HG03097 (cell line): ENCODE measurements around the gene DUSP8.
"Not testable (repeated sequence)": the region's sequence is repeated elsewhere in the genome, so short reads cannot be mapped to it uniquely, and the experiment has no call there.

ENCODE experiments used
- ATAC-seq: cut with Tn5 transposase; IDR thresholded peaks from one replicate; pipeline ENCODE4 v1.9.1; 2021; ENCODE audit not compliant: unreplicated experiment, low FRiP score

DUSP8 gene

GRCh38 chr11:1519028-1520010 is 52.8 kb downstream of the DUSP8 start:
- no peak for ATAC-seq

DNA sequence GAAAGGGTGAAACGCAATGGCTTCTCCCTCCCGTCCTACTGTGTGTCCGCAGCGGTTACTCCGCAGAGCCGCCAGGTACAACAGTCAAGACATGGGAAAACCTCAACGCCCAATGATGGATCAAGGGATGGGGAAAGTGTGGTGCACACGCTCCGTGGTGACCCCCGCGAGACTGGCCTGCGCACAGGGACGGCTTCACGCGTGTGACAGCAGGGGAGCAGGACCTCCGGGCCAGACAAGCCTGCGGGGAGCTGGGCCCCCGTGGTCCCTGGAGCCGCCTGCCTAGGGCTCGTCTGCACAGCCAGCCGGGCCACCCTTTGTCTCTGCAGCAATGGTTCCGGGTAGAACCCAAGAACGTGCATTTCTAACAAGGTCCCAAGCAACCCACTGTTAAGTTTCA is 53.8 kb downstream of the DUSP8 start:
- no peak for ATAC-seq

DNA sequence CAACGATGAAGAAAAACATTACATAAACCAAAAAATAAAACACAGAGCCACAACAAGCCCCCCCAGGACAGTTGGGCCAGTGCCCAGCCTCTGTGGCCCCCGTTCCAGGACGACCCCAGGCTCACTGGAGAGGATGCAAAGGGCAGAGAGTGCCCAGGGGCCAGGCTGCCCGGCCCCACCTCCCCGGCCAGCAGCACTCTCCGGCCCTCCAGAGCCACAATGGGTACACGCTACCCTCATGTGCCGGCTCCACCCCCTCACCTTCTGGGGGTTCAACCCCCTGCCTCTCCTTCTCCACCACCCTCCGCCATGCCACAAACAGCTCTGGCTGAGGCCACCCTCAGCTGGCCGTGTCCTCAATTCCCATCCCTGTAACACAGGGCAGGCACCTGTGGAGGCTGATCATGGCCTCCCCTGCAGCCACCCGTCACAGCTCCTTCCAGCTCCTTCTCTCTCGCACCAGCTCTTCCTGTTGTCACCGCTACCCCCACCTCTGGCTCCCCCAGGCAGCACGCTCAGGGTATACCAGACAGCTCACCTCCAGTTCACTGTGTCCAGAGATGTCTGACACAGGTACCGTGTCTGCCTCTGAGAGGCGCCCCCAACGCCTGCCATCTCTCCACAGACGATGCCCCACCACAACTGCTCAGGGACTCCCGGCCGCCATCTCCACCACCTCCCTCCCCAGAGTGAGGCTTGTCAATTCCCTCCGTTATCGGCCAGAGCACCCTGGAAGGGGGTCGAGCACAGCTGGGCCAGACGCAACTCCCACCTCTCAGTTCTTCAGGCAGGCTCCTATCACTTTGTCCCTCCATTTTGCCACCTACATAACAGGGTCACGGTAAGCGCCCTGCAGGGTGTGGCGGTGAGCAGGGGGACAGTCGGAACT is 54.7 kb downstream of the DUSP8 start:
- ATAC-seq = no peak

DNA sequence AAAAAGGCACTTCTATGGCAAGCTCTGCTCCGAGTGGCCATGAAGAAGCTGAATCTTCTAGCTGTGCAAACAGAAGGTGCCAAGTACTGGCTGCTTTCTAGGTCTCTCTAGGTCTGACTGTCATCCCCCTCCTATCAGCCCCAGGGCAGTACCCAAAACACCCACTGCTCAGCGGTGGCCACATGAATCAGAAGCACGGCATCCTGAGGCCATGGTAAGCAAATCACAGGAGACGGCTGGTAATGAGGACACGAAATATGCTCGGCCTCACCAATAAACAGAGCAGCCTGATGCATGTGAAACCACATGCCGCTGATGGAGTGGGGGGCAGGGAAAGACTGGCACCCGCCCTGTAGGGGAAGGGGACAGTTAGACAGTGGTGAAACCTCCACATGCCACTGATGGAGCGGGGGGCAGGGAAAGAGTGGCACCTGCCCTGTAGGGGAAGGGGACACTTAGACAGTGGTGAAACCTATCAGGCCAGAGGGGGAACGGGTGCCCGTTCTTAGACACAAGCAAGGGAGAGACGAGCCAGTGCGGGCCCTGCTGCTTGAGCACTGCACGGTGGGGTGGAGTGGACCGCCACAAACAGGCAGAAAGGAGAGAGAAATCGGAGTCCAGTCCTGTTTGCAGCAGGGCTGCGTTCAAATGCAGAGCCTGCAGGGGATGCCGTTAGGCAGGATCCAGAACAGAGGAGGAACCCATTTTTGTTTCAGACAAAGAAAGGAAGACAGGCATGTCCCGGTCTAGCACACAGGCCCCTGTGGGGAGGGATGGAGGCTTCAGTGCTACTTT is 55.6 kb downstream of the DUSP8 start:
- no peak for ATAC-seq

GRCh38 chr11:1515082-1516060 is 56.7 kb downstream of the DUSP8 start:
- no peak for ATAC-seq

DNA sequence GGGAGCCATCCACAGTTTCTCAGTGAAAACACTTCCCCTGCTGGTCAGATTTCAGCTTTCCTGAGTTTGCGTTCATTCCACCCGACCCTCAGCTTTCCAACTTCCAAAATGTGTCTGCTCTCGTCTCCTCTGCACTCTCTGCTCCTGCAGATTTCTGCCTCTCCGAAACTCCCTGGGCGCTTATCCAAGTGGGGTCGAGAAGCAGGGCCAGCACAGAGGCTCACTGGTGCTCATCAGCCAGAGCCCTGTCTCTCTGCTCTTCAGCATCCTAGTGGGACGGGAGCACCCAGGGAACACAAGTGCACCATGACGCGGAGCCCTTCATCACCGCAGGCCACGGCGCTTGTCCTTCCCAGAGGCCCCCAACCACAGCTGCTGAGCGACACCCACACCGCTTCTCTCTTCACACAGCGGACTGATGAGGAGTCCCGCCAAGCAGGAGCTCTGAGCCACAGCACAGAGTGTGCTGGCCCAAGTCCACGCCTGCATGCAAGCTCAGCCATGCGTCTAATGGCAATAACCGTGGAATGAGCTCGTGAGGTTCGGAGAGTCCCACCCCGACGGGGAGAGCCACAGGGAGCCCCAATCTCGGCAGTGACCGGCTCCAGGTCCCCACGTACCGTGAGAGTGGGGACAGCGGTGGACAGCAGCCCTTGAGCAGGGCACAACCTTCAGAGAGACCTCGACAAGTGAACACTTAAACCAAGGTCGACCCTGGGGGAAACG is 57.6 kb downstream of the DUSP8 start:
- ATAC-seq = no peak

DNA sequence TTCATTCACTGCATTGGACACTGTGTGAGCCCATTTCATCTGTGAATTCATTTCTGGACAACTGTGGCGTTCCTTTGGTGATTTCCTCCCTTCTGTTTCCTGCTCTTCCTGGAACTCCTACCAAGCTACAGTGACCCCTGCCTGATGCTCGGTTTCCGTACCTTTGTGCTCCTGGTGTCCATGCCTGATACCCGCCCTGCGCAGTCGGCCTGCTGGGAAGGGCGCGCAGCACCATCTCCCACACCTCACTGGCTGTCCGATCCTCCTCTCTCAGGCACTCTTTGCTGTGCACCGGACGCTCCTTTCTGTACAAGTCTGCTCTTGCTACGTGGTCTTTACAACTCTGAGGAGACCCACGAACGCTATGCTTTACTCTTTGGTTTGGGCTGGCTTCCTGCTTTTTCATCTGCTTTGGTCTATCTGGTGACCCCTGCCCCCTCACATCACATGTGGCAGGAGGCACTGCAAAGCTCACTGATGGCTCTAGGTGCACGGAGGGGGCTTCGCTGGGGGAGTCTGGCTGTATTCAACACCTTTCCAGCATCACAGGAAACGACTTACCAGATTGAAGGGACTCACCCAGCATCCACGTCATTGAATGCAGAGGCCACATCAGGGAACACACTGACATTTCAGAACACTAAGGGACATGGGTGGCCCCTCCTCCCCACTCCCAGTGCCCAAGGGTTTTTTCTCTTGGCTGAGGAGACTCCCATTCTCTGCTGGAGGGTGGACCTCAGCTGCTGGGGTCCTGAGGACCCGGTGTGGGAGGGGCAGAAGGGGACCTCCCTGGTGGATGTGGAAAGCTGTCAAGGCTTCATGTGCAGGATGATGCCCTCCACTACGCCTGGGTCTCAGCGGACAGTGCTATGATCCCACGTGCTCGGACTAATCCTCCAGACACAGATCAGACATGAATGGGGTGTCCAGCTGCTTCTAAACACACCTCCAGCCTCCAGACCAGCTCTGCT is 58.5 kb downstream of the DUSP8 start:
- no peak for ATAC-seq

GRCh38 chr11:1512531-1513258 is 59.4 kb downstream of the DUSP8 start:
- not testable (repeated sequence) for ATAC-seq

- no peak for ATAC-seq
These were observed 60.1 kb downstream of the DUSP8 start for GRCh38 chr11:1511937-1512496.

DNA sequence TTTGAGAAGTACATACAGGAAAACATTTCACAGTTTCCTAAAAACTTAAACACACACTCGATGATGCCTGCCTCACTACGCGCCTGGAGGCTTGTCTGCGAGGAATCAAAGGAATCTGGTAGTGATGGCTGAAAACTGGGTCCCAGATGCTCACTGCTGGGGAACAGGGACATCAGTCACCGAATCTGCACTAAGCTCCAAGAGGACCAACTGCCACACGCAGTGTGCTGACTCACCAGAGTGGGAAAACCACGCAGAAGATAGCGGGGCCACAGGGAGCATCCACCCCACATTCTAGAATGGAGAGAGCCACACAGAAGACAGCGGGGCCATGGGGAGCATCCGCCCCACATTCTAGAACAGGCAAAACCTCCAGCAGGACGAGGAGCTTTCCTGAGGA is 61.1 kb downstream of the DUSP8 start:
- ATAC-seq = no peak

DNA sequence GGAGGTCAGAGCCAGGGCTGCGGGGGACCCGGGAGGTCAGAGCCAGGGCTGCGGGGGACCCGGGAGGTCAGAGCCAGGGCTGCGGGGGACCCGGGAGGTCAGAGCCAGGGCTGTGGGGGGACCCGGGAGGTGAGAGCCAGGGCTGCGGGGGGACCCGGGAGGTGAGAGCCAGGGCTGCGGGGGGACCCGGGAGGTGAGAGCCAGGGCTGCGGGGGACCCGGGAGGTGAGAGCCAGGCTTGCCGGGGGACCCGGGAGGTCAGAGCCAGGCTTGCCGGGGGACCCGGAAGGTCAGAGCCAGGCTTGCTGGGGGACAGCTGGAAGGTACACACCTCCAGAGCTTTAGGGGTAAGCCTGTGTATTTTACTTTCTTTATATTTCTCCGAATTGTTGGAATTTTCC is 61.7 kb downstream of the DUSP8 start:
- ATAC-seq = not testable (repeated sequence)

- ATAC-seq = no peak
These were observed 62.3 kb downstream of the DUSP8 start for GRCh38 chr11:1509626-1510255.

DNA sequence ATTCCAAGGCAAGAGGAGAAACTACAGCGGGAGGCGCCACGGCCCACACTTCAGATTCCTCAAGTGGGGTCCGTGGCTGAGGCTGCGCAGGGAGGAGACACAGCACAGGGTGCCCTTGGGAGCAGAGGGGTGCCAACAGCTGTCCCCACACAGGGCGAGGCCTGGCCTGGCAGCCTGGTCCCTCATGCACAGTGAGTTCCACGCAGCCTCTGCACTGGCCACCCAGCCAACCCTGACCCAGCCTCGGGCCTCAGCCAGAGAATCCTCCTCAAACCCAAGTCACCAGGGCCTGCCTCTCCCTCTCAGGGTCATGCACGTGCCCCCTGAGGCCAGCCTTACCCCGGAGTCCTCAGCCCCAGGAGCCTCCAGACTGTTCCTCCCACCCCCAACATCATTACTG is 63.1 kb downstream of the DUSP8 start:
- ATAC-seq = no peak

DNA sequence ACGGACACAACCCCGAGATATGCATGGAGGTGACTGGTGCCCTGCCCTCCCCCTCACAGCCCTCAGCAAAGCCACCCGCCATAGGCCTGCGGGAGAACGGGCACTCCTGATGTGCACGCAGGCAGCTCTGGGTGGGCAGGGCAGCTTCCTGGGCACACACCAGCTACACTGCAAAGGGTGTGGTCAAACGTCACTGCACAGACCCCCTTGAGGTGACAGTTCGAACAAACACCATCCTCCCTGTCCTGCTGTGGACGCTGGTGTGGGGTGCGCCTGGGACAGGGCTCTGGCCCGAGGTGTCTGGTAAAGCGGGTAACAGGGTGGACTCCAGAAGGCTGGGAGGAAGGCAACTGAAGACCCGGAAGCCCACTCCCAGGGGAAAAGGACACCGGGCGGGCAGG is 63.6 kb downstream of the DUSP8 start:
- ATAC-seq = no peak

GRCh38 chr11:1507381-1508140 is 64.5 kb downstream of the DUSP8 start:
- ATAC-seq = no peak
